T-helper 1 cell (primary cell): Measurements from ENCODE around the gene YY2.
"Not testable (repeated sequence)": the region's sequence is repeated elsewhere in the genome, so short reads cannot be mapped to it uniquely, and the experiment has no call there.

Experiments
- DNase-seq, 5 donors: peaks; one replicate each; pipeline ENCODE4 v3.0.0-alpha.2; 2012 to 2020
- total RNA-seq, 4 donors: gene quantifications; one replicate each; lab custom pipeline; 2026; lab: John Stamatoyannopoulos, UW

Gene YY2
- total RNA-seq: 0.12 to 0.54 (median 0.34) reads per million in 4 donors

GRCh38 chrX:21855937-21856415 is at the start of gene YY2:
Gene YY2 (plus strand): TSS chrX:21855987. CDS start chrX:21856485, 498 bp downstream.
- DNase-seq: no peak

GRCh38 chrX:21806691-21807090 is 49.1 kb upstream of the YY2 start:
- DNase-seq: no peak

- no peak for DNase-seq
These were observed 44.0 kb upstream of the YY2 start for GRCh38 chrX:21811832-21812231.

GRCh38 chrX:21812628-21813027 is 43.2 kb upstream of the YY2 start:
- DNase-seq: no peak

- no peak for DNase-seq
These were observed 42.0 kb upstream of the YY2 start for GRCh38 chrX:21813612-21814368.

GRCh38 chrX:21816136-21816535 is 39.7 kb upstream of the YY2 start:
- DNase-seq: no peak

- DNase-seq: not testable (repeated sequence)
These were observed 35.6 kb upstream of the YY2 start for GRCh38 chrX:21820170-21820569.

GRCh38 chrX:21821875-21822274 is 33.9 kb upstream of the YY2 start:
- DNase-seq: no peak

- DNase-seq: no peak
These were observed 24.3 kb upstream of the YY2 start for GRCh38 chrX:21831496-21831895.

- DNase-seq: no peak
These were observed 18.7 kb upstream of the YY2 start for GRCh38 chrX:21837056-21837455.

- DNase-seq: no peak
These were observed 16.9 kb upstream of the YY2 start for GRCh38 chrX:21838937-21839333.

- peak; percentile 44 to 87 (median 65) for DNase-seq
These were observed 16.2 kb upstream of the YY2 start, which contains the start of gene MBTPS2 for GRCh38 chrX:21839334-21840192. Gene MBTPS2 (plus strand): TSS chrX:21839617. CDS start chrX:21839735, 118 bp downstream.

- no peak for DNase-seq
These were observed 15.6 kb upstream of the YY2 start for GRCh38 chrX:21840193-21840545.

GRCh38 chrX:21843179-21843578 is 12.6 kb upstream of the YY2 start:
- DNase-seq: no peak

- DNase-seq: no peak
These were observed 10.7 kb upstream of the YY2 start for GRCh38 chrX:21845096-21845495.

- DNase-seq: no peak
These were observed 8.4 kb upstream of the YY2 start for GRCh38 chrX:21847342-21847741.

GRCh38 chrX:21853578-21853977 is 2.2 kb upstream of the YY2 start:
- DNase-seq: no peak

GRCh38 chrX:21856504-21856903 is 717 bp downstream of the YY2 start:
- no peak for DNase-seq

GRCh38 chrX:21863241-21863640 is 7.5 kb downstream of the YY2 start:
- no peak for DNase-seq

GRCh38 chrX:21865436-21865835 is 9.6 kb downstream of the YY2 start:
- DNase-seq: no peak

GRCh38 chrX:21870494-21870893 is 14.7 kb downstream of the YY2 start:
- DNase-seq: no peak

- no peak for DNase-seq
These were observed 17.4 kb downstream of the YY2 start for GRCh38 chrX:21873063-21873775.

- DNase-seq: not testable (repeated sequence)
These were observed 18.4 kb downstream of the YY2 start for GRCh38 chrX:21874182-21874581.
